A673 (cell line): ENCODE data around the gene PARN. TPM values are rescaled to one million over a fixed set of nuclear protein-coding genes. Genes with fewer than 3 reads are reported as not detected.

Experiments used
- BruUV-seq: library from RNA; stranded (reverse); fragments of 400-500 nt; replicated peaks from 2 replicates; lab custom pipeline; 2021; lab: Mats Ljungman, UMichigan
- CTCF ChIA-PET: fragments of 300-600 bp; sonication (Branson Sonifier 250); formaldehyde crosslinking; loops from one replicate; lab custom pipeline; 2022; ENCODE audit warnings: antibody characterized with exemption; lab: Charles Lee
- POLR2A ChIA-PET: fragments of 300-600 bp; sonication (Branson Sonifier 250); formaldehyde crosslinking; loops from one replicate; lab custom pipeline; 2022; ENCODE audit warnings: antibody characterized with exemption; ENCODE audit not compliant: low non-redundant PET; lab: Charles Lee
- DNase-seq: peaks from one replicate; pipeline ENCODE4 v3.0.0-alpha.2; 2015; ENCODE audit warnings: low spot score
- H3K27ac ChIP-seq: fragments of 200-600 bp; sonication (generic); 2 replicates; pipeline ENCODE4 v1.5.1; 2016; ENCODE audit warnings: mixed run types, low read depth, mild to moderate bottlenecking, mixed read lengths, antibody characterized with exemption, low read length; ENCODE audit not compliant: poor library complexity, severe bottlenecking
- H3K27me3 ChIP-seq: fragments of 200-600 bp; sonication (generic); replicated peaks from 2 replicates; pipeline ENCODE4 v1.6.1; 2017; ENCODE audit warnings: mixed run types, low read depth, mild to moderate bottlenecking, mixed read lengths, antibody characterized with exemption, low read length; ENCODE audit not compliant: insufficient read depth, poor library complexity
- H3K36me3 ChIP-seq: fragments of 200-600 bp; sonication (generic); 2 replicates; pipeline ENCODE4 v1.6.1; 2016; ENCODE audit warnings: mixed run types, mild to moderate bottlenecking, mixed read lengths, antibody characterized with exemption, low read length; ENCODE audit not compliant: insufficient read depth, poor library complexity, severe bottlenecking
- H3K4me1 ChIP-seq: fragments of 200-600 bp; sonication (generic); 2 replicates; pipeline ENCODE4 v1.6.1; 2017; ENCODE audit warnings: mixed run types, mild to moderate bottlenecking, mixed read lengths, antibody characterized with exemption, low read length; ENCODE audit not compliant: insufficient read depth, poor library complexity, severe bottlenecking
- H3K4me3 ChIP-seq: fragments of 200-600 bp; sonication (generic); 2 replicates; pipeline ENCODE4 v1.5.1; 2016; ENCODE audit warnings: low read depth, mixed run types, mild to moderate bottlenecking, mixed read lengths, low read length; ENCODE audit not compliant: poor library complexity, severe bottlenecking
- H3K9me3 ChIP-seq: fragments of 200-600 bp; sonication (generic); 2 replicates; pipeline ENCODE4 v1.6.1; 2016; ENCODE audit warnings: mixed run types, low read depth, mild to moderate bottlenecking, mixed read lengths, antibody characterized with exemption, low read length; ENCODE audit not compliant: poor library complexity, severe bottlenecking
- EZH2 ChIP-seq: fragments of 200-600 bp; sonication (generic); IDR thresholded peaks from 2 replicates; pipeline ENCODE4 v1.6.1; 2017; ENCODE audit warnings: borderline replicate concordance, low read depth, mild to moderate bottlenecking, mixed read lengths, antibody characterized with exemption, low read length; ENCODE audit not compliant: poor library complexity, severe bottlenecking
- intact Hi-C: fragments of 100-400 bp; cut with micrococcal nuclease; formaldehyde crosslinking; loops from one replicate; pipeline ENCODE4 v1.10.0; 2022; ENCODE audit not compliant: unreplicated experiment
- total RNA-seq: library from RNA; stranded (reverse); gene quantifications from 2 replicates; pipeline ENCODE4 v1.2.3, GENCODE V29; 2021
- TF ChIP-seq, protein P1 (sequence below): fragments of 300-800, 200-600 bp; sonication (generic); conservative IDR thresholded peaks from 2 replicates; pipeline ENCODE4 v1.5.1; 2017; ENCODE audit warnings: low read depth, mild to moderate bottlenecking, antibody characterized with exemption, low read length, moderate library complexity, mixed read lengths

Gene PARN
- total RNA-seq, 1 experiment from 2014 or later = 37.5 TPM

- CTCF ChIA-PET = interaction anchor here (0.7 kb wide), 1 partner anchor 184 kb away, joined by 19 read pairs; no protein-coding TSS in a partner anchor
- Histone ChIP-seq H3K27me3 (no peaks in the 10 kb centered on the region), H3K9me3 (no peaks in the 10 kb centered on the region), H3K4me1 (peaks cover 33% of the 10 kb centered on the region), H3K27ac (no peak overlapping the region), H3K4me3 (no peak overlapping the region), H3K36me3 (no peaks in the 10 kb centered on the region)
- no TSS peak for BruUV-seq
- TF ChIP-seq, protein P1, sequence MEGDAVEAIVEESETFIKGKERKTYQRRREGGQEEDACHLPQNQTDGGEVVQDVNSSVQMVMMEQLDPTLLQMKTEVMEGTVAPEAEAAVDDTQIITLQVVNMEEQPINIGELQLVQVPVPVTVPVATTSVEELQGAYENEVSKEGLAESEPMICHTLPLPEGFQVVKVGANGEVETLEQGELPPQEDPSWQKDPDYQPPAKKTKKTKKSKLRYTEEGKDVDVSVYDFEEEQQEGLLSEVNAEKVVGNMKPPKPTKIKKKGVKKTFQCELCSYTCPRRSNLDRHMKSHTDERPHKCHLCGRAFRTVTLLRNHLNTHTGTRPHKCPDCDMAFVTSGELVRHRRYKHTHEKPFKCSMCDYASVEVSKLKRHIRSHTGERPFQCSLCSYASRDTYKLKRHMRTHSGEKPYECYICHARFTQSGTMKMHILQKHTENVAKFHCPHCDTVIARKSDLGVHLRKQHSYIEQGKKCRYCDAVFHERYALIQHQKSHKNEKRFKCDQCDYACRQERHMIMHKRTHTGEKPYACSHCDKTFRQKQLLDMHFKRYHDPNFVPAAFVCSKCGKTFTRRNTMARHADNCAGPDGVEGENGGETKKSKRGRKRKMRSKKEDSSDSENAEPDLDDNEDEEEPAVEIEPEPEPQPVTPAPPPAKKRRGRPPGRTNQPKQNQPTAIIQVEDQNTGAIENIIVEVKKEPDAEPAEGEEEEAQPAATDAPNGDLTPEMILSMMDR = peak; percentile 54
- no peak for TF ChIP-seq EZH2
- DNase-seq = peak; percentile 78
- intact Hi-C loops = no loop called here
- POLR2A ChIA-PET = interaction anchor here (0.6 kb wide), 1 partner anchor 128 kb away, joined by 3 read pairs; no protein-coding TSS in a partner anchor
These were observed 140.6 kb downstream of the PARN start for GRCh38 chr16:14489460-14489859.

DNA sequence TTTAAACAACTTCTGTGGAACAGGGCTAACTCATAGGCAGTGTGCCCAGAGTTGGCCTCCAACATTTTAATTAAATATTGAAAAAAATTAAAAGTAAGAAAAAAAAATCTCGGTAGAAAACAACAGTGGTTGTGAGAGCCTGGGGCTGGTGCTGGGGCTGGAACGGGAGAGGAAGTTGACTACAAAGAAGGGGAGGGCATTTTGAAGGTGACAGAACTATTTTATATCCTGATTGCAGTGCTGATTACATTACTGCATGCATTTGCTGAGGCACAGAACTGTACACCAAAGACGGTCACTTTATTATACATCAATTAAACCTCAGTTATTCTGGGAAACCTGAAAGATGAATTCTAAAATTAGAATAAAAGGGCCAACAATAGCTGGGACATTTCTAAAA is 142.5 kb downstream of the PARN start:
- no peak for TF ChIP-seq EZH2
- no TSS peak for BruUV-seq
- POLR2A ChIA-PET = interaction anchor here (0.6 kb wide), 1 partner anchor 585 kb away, joined by 3 read pairs; no protein-coding TSS in a partner anchor
- H3K27ac ChIP-seq = peak overlapping the region; percentile 71
- intact Hi-C loops = no loop called here
- H3K36me3 ChIP-seq = no peaks in the 10 kb centered on the region
- no peaks in the 10 kb centered on the region for H3K27me3 ChIP-seq
- CTCF ChIA-PET = no interaction called here
- peaks cover 33% of the 10 kb centered on the region for H3K4me1 ChIP-seq
- peak overlapping the region; percentile 35 for H3K4me3 ChIP-seq
- peak; percentile 34 for DNase-seq
- H3K9me3 ChIP-seq = no peaks in the 10 kb centered on the region

GRCh38 chr16:14486520-14487303 is 143.3 kb downstream of the PARN start:
- H3K36me3 ChIP-seq = no peaks in the 10 kb centered on the region
- no peak for TF ChIP-seq EZH2
- TF ChIP-seq, protein P1 = no peak
- no peaks in the 10 kb centered on the region for H3K27me3 ChIP-seq
- BruUV-seq = TSS peak; percentile 84
- H3K4me1 ChIP-seq = peaks cover 33% of the 10 kb centered on the region
- DNase-seq = peak; percentile 92
- POLR2A ChIA-PET = no interaction called here
- H3K27ac ChIP-seq = peak overlapping the region; percentile 71
- intact Hi-C loops = no loop called here
- CTCF ChIA-PET = no interaction called here
- peak overlapping the region; percentile 35 for H3K4me3 ChIP-seq
- no peaks in the 10 kb centered on the region for H3K9me3 ChIP-seq
